Right lung (tissue), 10 donors: ENCODE data around the gene PEA15. TPM values are rescaled to one million over a fixed set of nuclear protein-coding genes. Genes with fewer than 3 reads are reported as not detected.

Experiments
- DNase-seq, 2 donors: peaks; one replicate each; pipeline ENCODE4 v3.0.0-alpha.2; 2013
- long read RNA-seq, 8 donors: transcript quantifications; one replicate each; lab custom pipeline, GENCODE V29; 2026
- polyA plus RNA-seq, 5 donors: library from polyadenylated mRNA; unstranded; fragments of 120-200 nt; gene quantifications; one replicate each; pipeline versions ENCODE4 v1.2.1 to v1.2.3, GENCODE V29; 2013; ENCODE audit warnings: inconsistent platforms in 1 of 5, low replicate concordance in 1 of 5; ENCODE audit not compliant: insufficient read length in 5 of 5, insufficient read depth in 1 of 5

PEA15 gene, protein sequence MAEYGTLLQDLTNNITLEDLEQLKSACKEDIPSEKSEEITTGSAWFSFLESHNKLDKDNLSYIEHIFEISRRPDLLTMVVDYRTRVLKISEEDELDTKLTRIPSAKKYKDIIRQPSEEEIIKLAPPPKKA
- polyA plus RNA-seq: 100 to 1,000 TPM; 137 to 160 (median 145) TPM
- long read RNA-seq, donor 1, transcript PEA15-201 (4 exons, 2,471 nt): major isoform, 55 of 142 reads
- long read RNA-seq, donor 1, partial matches to known transcripts: 85 of 142 reads
- long read RNA-seq, donor 1, other reads (novel, unspliced or antisense): 0 of 142 reads
- long read RNA-seq, donor 2, transcript PEA15-201 (4 exons, 2,471 nt): major isoform, 43 of 55 reads
- long read RNA-seq, donor 2, partial matches to known transcripts: 12 of 55 reads
- long read RNA-seq, donor 2, other reads (novel, unspliced or antisense): 0 of 55 reads
- long read RNA-seq, donor 3, transcript PEA15-201 (4 exons, 2,471 nt): major isoform, 29 of 149 reads
- long read RNA-seq, donor 3, partial matches to known transcripts: 119 of 149 reads
- long read RNA-seq, donor 3, other reads (novel, unspliced or antisense): 0 of 149 reads
- long read RNA-seq, donor 4, transcript PEA15-201 (4 exons, 2,471 nt): major isoform, 24 of 55 reads
- long read RNA-seq, donor 4, partial matches to known transcripts: 31 of 55 reads
- long read RNA-seq, donor 4, other reads (novel, unspliced or antisense): 0 of 55 reads
- long read RNA-seq, donor 5, transcript PEA15-201 (4 exons, 2,471 nt): major isoform, 55 of 117 reads
- long read RNA-seq, donor 5, partial matches to known transcripts: 62 of 117 reads
- long read RNA-seq, donor 5, other reads (novel, unspliced or antisense): 0 of 117 reads
- long read RNA-seq, donor 6, transcript PEA15-201 (4 exons, 2,471 nt): major isoform, 42 of 135 reads
- long read RNA-seq, donor 6, partial matches to known transcripts: 91 of 135 reads
- long read RNA-seq, donor 6, other reads (novel, unspliced or antisense): 0 of 135 reads
- long read RNA-seq, donor 7, transcript PEA15-201 (4 exons, 2,471 nt): major isoform, 47 of 89 reads
- long read RNA-seq, donor 7, partial matches to known transcripts: 40 of 89 reads
- long read RNA-seq, donor 7, other reads (novel, unspliced or antisense): 0 of 89 reads
- long read RNA-seq, donor 8, transcript PEA15-201 (4 exons, 2,471 nt): major isoform, 21 of 36 reads
- long read RNA-seq, donor 8, partial matches to known transcripts: 15 of 36 reads
- long read RNA-seq, donor 8, other reads (novel, unspliced or antisense): 0 of 36 reads

DNA sequence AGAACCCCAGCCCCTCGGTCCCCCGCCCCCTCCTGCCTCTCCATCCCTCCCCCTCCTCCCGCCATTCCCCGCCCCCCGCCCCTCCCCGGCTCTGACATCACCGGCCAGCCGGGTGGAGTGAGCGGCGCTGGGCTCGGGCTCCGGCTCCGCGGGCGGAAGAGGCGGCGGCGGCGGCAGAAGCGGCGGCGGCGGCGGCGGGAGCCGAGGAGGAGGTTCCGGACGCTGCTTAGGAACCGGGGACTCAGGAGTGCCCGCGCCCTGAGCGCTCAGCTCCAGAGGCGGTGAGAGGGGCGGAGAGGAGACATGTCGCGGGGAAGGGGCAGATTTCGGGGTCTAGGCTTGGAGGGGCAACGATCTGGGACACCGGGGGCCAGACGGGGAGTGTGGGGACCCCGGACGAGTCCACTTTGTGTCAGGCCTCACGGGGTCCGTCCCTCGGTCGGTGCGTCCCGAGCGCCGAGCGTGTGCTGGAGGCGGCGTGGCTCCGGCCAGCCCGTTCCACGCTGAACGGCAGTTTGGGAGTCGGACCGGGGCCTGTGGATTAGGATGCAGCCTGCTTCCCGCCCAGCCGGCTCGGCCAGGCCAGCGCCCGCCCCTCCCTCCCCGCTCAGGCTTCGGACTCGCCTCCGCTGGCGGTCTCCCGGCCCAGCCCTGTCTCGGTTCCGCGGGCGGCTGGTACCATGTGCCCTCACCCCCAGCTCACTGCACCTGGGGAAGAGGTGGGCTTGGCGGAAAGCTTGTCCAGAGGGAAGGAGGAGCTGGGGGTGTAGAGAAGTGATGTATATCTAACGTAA is at the start of gene PEA15:
PEA15 (plus strand) TSS at position 143 of the 794 bp plus-strand sequence. CDS start 6,161 bp downstream, outside the sequence.
- peak; percentile 56 to 70 for DNase-seq

DNA sequence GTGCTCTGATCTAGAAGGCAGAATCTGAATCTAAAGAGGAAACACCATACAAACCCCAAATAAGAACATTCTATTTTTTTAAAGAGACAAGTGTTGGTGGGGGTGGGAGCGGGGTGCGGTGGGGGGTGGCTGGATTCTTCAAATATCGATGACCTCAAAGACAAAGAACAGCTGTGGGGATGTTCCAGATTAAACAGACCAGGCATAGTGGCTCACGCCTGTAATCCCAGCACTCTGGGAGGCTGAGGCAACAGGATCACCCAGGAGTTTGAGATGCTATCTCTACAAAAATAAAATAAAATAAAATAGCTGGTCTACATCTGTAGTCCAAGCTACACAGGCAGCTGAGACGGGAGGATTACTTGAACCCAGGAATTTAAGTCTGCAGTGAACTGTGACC is 48.8 kb upstream of the PEA15 start:
- DNase-seq: no peak

DNA sequence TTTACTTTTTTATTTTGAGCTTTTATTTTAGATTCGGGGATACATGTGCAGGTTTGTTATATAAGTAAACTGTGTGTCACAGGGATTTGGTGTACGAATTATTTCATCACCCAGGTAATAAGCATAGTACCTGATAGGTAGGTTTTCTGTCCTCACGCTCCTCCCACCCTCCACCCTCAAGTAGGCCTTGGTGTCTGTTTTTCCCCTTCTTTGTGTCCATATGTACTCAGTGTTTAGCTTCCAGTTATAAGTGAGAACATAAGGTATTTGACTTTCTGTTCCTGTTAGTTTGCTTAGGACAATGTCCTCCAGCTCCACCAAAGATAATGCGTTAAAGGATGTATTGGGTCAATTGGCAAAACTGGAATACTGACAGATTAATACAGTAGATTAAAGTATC is 48.0 kb upstream of the PEA15 start:
- no peak for DNase-seq

DNA sequence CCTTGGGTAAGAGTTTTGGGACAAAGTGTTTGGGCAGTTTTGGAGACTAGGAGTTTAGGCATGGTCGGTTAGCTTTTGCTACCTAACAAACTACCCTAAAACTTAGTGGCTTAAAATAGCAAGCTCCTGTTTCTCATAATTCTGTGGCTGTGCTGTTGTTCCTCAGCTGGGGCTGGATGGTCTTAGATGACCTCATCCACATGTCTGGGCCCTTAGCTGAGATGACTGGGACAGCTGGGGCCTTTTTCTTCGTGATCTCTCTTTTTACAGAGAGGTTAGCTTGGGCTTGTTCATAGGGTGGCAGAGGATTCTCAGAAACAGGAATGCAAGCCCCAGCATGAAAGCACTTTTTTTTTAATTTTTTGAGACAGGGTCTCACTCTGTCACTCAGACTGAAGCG is 47.2 kb upstream of the PEA15 start:
- no peak for DNase-seq

DNA sequence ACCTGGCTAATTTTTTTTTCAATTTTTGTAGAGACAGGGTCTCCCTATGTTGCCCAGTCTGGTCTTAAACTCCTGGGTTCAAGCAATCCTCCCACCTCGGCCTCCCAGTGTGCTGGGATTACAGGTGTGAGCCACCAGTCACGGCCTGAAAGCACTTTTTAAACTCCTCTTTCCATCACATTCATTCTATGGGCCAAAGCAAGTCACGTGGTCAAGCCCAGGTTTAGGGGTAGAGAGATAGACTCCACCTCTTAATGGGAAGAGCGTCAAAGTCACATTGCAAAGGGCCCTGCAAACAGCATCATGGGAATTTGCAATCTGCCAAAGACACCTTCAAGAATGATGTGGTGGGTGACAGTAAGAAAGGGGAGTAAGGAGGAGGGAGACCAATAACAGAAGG is 46.6 kb upstream of the PEA15 start:
- no peak for DNase-seq

DNA sequence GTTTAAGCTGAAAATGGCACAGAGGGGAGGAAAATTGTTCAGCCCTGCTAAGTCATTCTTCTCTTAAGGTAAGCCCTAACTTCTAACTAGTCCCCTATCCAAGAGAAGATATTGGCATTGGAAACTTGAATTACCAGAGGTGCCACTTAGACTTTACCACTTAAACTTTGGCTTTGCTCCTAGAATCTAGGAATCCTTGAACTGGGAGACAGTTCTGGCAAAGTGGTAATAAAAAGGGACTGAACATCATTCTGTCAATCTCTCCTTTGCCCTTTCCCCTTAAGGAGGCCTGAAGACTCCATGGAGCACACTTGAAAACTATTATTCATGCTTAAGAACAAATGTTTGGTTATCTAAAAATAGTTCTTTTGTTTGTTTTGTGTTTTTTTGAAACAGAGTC is 45.3 kb upstream of the PEA15 start:
- peak; percentile 32 to 33 for DNase-seq

DNA sequence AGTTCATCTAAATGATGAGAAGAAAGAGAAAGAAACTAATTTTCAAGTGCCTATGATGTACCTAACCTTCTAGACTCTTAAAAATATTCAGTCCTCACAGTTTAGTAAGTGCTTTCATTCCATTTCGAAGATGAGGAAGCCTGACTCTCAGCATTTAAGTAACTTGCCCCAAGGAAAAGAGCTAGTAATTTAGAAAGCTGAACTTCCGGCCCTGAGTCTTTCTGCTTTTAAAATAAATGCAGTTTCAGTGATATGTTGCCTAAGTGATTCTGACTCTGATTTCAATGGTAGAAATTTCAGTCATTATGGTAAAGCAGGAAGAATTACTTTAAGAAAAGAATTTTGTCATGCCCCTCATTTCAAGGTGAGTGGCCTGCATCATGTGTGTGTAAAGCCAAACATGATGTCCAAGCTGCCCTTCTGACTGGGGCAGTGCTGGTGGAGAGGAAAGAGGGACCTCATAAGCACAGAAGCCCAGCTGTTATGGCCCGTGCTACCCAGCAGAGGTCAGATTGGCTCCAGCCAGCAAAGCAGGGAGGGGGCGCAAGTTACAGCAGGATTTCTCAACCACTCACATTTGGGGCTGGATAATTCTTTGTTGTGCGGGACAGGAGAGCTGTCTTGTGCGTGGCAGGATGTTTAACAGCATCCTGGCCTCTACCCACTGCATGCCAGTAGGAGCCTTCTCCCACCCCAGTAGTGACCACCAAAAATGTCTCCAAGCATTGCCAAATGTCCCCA is 43.0 kb upstream of the PEA15 start:
- DNase-seq: peak in 1 of 2 donors; percentile 27

DNA sequence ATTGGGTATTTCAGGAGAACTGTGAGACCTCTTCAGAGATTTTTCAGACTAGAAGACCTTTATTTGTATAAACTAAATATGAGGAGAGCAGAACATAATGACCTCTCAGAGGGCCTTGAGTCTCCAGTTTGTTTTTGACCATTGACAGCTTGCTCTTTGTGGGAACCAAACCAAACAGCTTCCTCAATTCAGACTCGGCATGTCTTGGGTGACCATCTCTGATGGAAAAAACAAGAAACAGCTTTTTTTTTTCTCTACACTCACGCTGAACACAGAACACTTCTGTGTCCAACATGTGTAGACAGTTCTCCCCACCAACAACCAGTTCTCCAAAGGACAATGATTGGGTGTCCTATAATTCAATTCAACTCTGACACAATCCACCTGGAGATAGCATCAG is 42.3 kb upstream of the PEA15 start:
- no peak for DNase-seq

DNA sequence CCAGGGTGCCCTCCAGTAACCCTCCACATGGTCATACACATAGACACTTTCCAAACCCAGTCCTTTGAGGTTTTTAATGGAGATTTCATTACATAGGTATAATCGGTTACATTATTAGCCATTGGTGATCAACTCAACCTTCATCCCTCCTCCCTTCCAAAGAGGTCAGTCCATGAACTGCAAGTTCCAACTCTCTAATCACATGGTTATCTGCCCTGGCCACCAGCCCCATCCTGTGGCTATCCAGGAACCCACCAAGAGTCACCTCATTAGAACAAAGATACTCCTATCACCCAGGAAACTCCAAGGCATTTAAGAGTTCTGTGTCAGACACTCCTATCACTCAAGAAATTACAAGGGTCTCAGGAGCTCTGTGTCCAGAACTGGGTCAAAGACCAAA is 41.6 kb upstream of the PEA15 start:
- DNase-seq: no peak

DNA sequence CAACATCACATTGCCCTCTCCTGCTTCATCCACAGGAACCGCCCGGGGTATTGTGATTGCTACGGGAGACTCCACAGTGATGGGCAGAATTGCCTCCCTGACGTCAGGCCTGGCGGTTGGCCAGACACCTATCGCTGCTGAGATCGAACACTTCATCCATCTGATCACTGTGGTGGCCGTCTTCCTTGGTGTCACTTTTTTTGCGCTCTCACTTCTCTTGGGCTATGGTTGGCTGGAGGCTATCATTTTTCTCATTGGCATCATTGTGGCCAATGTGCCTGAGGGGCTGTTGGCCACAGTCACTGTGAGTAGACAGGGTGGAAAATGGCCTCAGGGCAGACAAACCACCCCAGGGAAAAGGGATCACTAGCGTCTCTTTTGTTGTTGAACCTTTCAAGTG is 41.1 kb upstream of the PEA15 start:
- DNase-seq: no peak

DNA sequence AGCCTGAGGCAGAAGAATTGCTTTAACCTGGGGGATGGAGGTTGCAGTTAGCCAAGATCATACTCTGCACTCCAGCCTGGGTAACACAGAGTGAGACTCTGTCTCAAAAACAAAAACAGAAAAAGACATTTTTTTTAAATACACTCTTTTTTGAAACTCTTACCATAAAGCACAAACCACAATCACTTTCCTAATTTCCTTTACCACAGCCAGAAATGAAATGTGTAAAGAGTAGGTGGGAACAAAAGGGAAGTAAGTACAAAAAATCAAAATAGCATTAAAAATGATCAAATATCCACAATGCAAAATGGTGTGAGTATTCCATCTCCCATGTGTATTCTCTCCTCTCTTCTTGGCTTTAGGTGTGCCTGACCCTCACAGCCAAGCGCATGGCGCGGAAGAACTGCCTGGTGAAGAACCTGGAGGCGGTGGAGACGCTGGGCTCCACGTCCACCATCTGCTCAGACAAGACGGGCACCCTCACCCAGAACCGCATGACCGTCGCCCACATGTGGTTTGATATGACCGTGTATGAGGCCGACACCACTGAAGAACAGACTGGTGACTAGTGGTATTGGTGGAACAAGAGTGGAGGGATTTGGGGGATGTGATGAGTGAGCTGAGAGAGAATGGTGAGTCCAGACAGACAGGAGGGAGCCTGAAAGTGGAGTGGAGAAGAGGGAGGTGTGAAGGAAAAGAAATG is 38.9 kb upstream of the PEA15 start:
- DNase-seq: no peak

DNA sequence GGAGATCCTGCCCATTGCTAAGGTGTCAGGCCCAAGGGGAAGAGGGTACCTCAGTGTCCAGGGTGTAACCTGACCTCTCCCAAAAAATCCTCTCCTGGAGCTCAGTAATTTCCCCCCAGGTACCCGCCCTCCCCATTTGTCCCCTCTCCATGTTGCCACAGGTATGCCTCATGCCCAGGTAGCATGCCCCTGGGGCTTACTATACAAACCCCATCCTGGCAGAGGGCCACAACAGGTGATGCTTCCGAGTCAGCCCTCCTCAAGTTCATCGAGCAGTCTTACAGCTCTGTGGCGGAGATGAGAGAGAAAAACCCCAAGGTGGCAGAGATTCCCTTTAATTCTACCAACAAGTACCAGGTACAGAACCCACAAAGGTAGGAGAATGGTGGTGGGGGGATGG is 38.1 kb upstream of the PEA15 start:
- no peak for DNase-seq

DNA sequence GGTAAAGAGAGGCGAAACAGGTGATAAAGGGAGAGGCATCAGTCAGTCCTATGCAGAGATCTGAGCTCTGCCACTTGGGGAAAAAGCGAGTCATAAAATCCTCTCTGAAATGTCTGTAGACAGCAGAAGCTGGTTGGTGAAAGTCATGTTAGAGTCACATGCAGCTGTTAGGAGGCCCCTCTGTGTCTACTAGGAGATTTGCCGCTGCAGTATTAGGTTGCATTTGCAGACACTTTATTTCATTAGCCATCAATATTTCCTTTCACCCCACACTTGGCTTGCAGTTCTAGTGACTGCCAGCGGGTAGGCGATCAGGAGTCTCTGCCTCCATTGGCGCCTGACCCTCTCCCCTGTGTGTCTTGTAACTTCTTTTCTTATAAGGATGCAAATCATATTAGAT is 37.6 kb upstream of the PEA15 start:
- DNase-seq: no peak

DNA sequence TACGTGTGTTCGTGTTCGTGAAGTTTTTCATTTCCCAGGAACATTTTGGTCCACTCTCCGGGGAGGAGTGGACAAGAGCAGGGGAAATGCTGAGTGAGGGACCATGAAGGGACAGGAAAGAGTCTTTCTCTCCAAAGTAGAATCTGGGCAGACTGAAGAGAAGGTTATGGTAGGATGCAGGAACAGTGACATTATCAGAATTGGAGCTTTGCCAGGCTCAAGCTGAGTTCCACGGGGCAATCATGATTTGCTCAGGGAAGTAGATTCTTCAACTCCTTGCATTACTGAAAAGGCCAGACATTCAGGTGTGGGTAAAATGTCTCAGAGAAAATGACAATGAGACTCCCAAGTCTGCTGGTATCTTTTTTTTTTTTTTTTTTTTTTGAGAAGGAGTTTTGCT is 37.2 kb upstream of the PEA15 start:
- no peak for DNase-seq

DNA sequence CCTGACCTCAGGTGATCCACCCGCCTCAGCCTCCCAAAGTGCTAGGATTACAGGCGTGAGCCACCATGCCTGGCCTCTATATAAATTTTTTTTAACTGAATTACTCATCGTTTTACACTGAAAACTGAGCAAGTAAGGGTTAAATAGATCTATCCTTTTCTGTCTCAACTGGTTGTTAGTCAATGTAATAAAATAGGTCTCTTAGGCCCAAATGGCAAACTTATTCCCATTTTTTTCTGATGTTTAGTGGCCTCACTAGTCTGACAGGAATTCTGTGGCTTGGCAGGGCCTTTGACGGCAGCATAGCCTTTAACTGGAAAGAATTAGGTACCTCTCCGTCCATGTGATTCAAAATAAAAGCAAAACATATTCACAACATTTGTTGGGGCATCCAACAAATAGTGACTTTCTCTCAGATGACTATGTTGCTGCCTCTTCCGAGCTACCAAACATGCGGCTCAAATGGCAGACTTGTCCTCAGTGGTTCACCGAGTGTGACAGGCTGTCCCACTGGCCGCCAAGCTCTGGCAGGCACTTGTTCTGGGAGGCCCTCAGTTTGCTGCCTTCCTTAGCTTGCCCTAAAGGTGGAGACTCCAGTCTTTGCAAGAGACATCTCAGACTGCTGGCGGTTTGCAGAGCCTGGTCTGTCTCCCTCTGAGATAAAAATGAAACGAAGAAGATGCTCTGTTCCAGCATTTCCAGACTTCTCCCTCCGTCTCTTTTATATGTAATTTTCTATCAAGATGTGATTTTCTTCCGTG is 36.4 kb upstream of the PEA15 start:
- DNase-seq: no peak

DNA sequence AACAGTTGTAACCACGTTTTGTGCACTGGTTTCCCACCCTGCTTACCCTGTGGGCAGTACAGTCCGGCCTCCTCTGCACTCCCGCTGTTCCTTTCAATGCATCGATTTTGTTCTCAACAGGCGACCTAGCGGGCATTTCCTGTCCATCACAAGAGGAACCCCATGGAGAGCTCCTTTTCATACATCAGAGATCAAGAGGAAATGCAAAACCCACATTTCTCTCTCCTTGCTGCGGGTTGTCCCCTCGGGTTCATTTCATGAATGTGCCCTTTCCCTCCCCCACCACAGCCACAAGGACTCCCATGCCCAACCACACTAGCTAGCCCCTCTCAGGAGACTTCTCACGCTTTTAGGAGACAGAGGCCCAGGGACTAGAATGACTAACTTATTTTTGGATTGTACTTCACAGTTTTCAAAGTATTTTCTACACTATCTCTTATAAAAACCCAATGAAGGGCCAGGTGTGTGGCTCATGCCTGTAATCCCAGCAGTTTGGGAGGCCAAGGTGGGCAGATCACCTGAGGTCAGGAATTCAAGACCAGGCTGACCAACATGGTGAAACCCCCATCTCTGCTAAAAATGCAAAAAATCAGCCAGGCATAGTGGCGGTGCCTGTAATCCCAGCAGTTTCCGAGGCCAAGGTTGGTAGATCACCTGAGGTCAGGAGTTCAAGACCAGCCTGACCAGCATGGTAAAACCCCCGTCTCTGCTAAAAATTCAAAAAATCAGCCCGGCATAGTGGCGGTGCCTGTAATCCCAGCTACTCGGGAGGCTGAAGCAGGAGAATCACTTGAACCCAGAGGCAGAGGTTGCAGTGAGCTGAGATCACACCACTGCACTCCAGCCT is 35.4 kb upstream of the PEA15 start:
- DNase-seq: no peak

DNA sequence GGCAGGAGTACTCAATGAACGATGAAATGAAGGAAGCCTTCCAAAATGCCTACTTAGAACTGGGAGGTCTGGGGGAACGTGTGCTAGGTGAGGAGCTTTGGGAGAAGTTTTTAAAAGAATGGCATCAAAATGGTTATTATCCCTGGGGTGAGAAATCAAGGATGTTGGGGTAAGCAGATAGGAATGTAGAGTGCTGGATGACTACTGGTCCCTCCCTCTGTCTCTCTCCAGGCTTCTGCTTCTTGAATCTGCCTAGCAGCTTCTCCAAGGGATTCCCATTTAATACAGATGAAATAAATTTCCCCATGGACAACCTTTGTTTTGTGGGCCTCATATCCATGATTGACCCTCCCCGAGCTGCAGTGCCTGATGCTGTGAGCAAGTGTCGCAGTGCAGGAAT is 33.8 kb upstream of the PEA15 start:
- no peak for DNase-seq

DNA sequence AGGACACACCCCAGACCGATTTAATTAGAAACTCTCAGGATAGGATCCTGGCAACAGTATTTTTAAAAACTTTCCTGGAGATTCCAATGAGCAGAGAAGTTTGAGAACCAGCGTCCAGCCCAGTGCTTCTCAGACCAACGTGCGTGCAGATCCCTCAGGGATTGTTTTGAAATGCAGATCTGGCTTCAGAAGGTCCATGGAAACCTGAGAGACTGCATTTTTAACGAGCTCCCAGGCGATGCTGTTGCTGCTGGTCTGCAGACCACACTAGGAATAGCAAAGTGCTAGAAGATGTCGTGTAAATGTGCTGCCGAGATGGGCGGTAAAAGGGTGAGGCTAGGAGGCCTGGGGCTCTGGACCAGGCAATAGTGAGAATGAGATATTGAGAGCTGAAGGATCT is 33.2 kb upstream of the PEA15 start:
- no peak for DNase-seq
